ENCODE measurements around the gene SCN2A.

Gene SCN2A

GRCh38 chr2:165239230-165239629 lies at the start of gene SCN2A:
Gene SCN2A (plus strand): TSS chr2:165239414. CDS start chr2:165295824, 56,410 bp downstream.
- no peak for DNase-seq (ENCODE audit: low read depth in 1 of 2, low spot score in 1 of 2)

- no peak for DNase-seq (ENCODE audit: low read depth in 1 of 2, low spot score in 1 of 2)
These were observed 48.0 kb upstream of the SCN2A start for GRCh38 chr2:165191096-165191728.

GRCh38 chr2:165192729-165193128 lies 46.5 kb upstream of the SCN2A start:
- no peak for DNase-seq (ENCODE audit: low read depth in 1 of 2, low spot score in 1 of 2)

GRCh38 chr2:165193178-165193777 lies 45.9 kb upstream of the SCN2A start:
- no peak for DNase-seq (ENCODE audit: low read depth in 1 of 2, low spot score in 1 of 2)

- no peak for DNase-seq (ENCODE audit: low read depth in 1 of 2, low spot score in 1 of 2)
These were observed 42.8 kb upstream of the SCN2A start for GRCh38 chr2:165196411-165196810.

GRCh38 chr2:165197346-165197745 lies 41.9 kb upstream of the SCN2A start:
- DNase-seq (ENCODE audit: low read depth in 1 of 2, low spot score in 1 of 2) = no peak

GRCh38 chr2:165198181-165198580 lies 41.0 kb upstream of the SCN2A start:
- no peak for DNase-seq (ENCODE audit: low read depth in 1 of 2, low spot score in 1 of 2)

GRCh38 chr2:165202239-165202638 lies 37.0 kb upstream of the SCN2A start:
- no peak for DNase-seq (ENCODE audit: low read depth in 1 of 2, low spot score in 1 of 2)

- DNase-seq (ENCODE audit: low read depth in 1 of 2, low spot score in 1 of 2) = no peak
These were observed 35.3 kb upstream of the SCN2A start, which contains the start of gene SCN3A for GRCh38 chr2:165203689-165204559. Gene SCN3A (minus strand): TSS chr2:165204050. CDS start chr2:165176394, 27,656 bp downstream.

GRCh38 chr2:165205865-165206264 lies 33.3 kb upstream of the SCN2A start:
- DNase-seq (ENCODE audit: low read depth in 1 of 2, low spot score in 1 of 2) = no peak

- DNase-seq (ENCODE audit: low read depth in 1 of 2, low spot score in 1 of 2) = no peak
These were observed 31.1 kb upstream of the SCN2A start for GRCh38 chr2:165208094-165208493.

GRCh38 chr2:165214093-165214492 lies 25.1 kb upstream of the SCN2A start:
- no peak for DNase-seq (ENCODE audit: low read depth in 1 of 2, low spot score in 1 of 2)

GRCh38 chr2:165219481-165219880 lies 19.7 kb upstream of the SCN2A start:
- DNase-seq (ENCODE audit: low read depth in 1 of 2, low spot score in 1 of 2) = no peak

GRCh38 chr2:165224941-165225340 lies 14.3 kb upstream of the SCN2A start:
- no peak for DNase-seq (ENCODE audit: low read depth in 1 of 2, low spot score in 1 of 2)

- no peak for DNase-seq (ENCODE audit: low read depth in 1 of 2, low spot score in 1 of 2)
These were observed 11.6 kb upstream of the SCN2A start for GRCh38 chr2:165227571-165227970.

GRCh38 chr2:165237056-165237455 lies 2.2 kb upstream of the SCN2A start:
- DNase-seq (ENCODE audit: low read depth in 1 of 2, low spot score in 1 of 2) = no peak

- no peak for DNase-seq (ENCODE audit: low read depth in 1 of 2, low spot score in 1 of 2)
These were observed 919 bp upstream of the SCN2A start for GRCh38 chr2:165238295-165238694.

- DNase-seq (ENCODE audit: low read depth in 1 of 2, low spot score in 1 of 2) = no peak
These were observed 772 bp downstream of the SCN2A start for GRCh38 chr2:165239856-165240515.

GRCh38 chr2:165240916-165241315 lies 1.7 kb downstream of the SCN2A start:
- DNase-seq (ENCODE audit: low read depth in 1 of 2, low spot score in 1 of 2) = no peak

- no peak for DNase-seq (ENCODE audit: low read depth in 1 of 2, low spot score in 1 of 2)
These were observed 6.0 kb downstream of the SCN2A start for GRCh38 chr2:165245081-165245793.

GRCh38 chr2:165248238-165248637 lies 9.0 kb downstream of the SCN2A start:
- DNase-seq (ENCODE audit: low read depth in 1 of 2, low spot score in 1 of 2) = no peak

Measured in activated T-helper 1 cell treated with anti-CD3 and anti-CD28 coated beads, Interleukin-2, amount 50 U/mL, for 16 hours (primary cell).